CD14-positive monocyte (primary cell): ENCODE measurements around the gene RHOG. TPM values are rescaled to one million over a fixed set of nuclear protein-coding genes. Genes with fewer than 3 reads are reported as not detected.
A peak's percentile ranks its signal among the peaks of the same experiment; 100 is the strongest.

Experiments used
- DNase-seq, 3 donors: peaks; one replicate each; pipeline ENCODE4 v3.0.0-alpha.2; 2011 to 2022
- H2AFZ ChIP-seq: 2 replicates; pipeline ENCODE4 v1.6.0; 2012; ENCODE audit warnings: mild to moderate bottlenecking, low read depth, low read length, inconsistent platforms; ENCODE audit not compliant: insufficient read depth, poor library complexity, severe bottlenecking
- H3K27ac ChIP-seq, 2 donors: 1 replicate in 1 of 2; 2 replicates in 1 of 2; pipeline ENCODE4 v1.5.1; 2012 to 2013; ENCODE audit warnings: low read length in 2 of 2, control low read depth in 1 of 2, inconsistent platforms in 1 of 2, low read depth in 1 of 2, mild to moderate bottlenecking in 1 of 2
- H3K27me3 ChIP-seq, 2 donors: one replicate each; pipeline versions ENCODE4 v1.6.0 to v1.6.1; 2011 to 2013; ENCODE audit warnings: low read length in 2 of 2; ENCODE audit not compliant: control insufficient read depth in 2 of 2, insufficient read depth in 2 of 2
- H3K36me3 ChIP-seq, 2 donors: replicated peaks in 1 of 2; 1 replicate in 1 of 2; 2 replicates in 1 of 2; pipeline versions ENCODE4 v1.5.1 to v1.6.1; 2012 to 2013; ENCODE audit warnings: low read length in 2 of 2, control low read depth in 1 of 2, inconsistent platforms in 1 of 2, mild to moderate bottlenecking in 1 of 2; ENCODE audit not compliant: insufficient read depth in 2 of 2, control insufficient read depth in 1 of 2
- H3K4me1 ChIP-seq, 2 donors: 1 replicate in 1 of 2; 2 replicates in 1 of 2; pipeline versions ENCODE4 v1.5.1 to v1.6.1; 2012 to 2013; ENCODE audit warnings: low read length in 2 of 2, control low read depth in 1 of 2, inconsistent platforms in 1 of 2, mild to moderate bottlenecking in 1 of 2, moderate library complexity in 1 of 2; ENCODE audit not compliant: insufficient read depth in 2 of 2, control insufficient read depth in 1 of 2
- H3K4me2 ChIP-seq: replicated peaks from 2 replicates; pipeline ENCODE3; 2012; ENCODE audit warnings: low read length, moderate library complexity, mild to moderate bottlenecking; ENCODE audit not compliant: poor library complexity, severe bottlenecking; ENCODE audit errors: extremely low read depth
- H3K4me3 ChIP-seq, 3 experiments: fragments of 200-600 bp in 1 of 3; sonication (generic) in 1 of 3; replicated peaks in 1 of 3; 1 replicate in 2 of 3; 2 replicates in 1 of 3; pipeline ENCODE4 v1.5.1; 2011 to 2013; ENCODE audit warnings: low read length in 3 of 3, mild to moderate bottlenecking in 3 of 3, control low read depth in 2 of 3, low read depth in 2 of 3, inconsistent platforms in 1 of 3, moderate library complexity in 1 of 3
- H3K79me2 ChIP-seq: 2 replicates; pipeline ENCODE4 v1.6.0; 2012; ENCODE audit warnings: mild to moderate bottlenecking, control low read depth, inconsistent platforms, low read length, moderate library complexity; ENCODE audit not compliant: insufficient read depth
- H3K9ac ChIP-seq: 2 replicates; pipeline ENCODE4 v1.6.0; 2017; ENCODE audit warnings: low read length, mild to moderate bottlenecking; ENCODE audit not compliant: insufficient read depth, poor library complexity, severe bottlenecking
- H3K9me3 ChIP-seq, 2 donors: replicated peaks in 1 of 2; 1 replicate in 1 of 2; 2 replicates in 1 of 2; pipeline versions ENCODE4 v1.5.1 to v1.6.1; 2012 to 2013; ENCODE audit warnings: low read length in 2 of 2, control low read depth in 1 of 2; ENCODE audit not compliant: control insufficient read depth in 1 of 2, insufficient read depth in 1 of 2
- H4K20me1 ChIP-seq: 2 replicates; pipeline ENCODE4 v1.6.0; 2012; ENCODE audit warnings: mild to moderate bottlenecking, low read length, control low read depth, moderate library complexity; ENCODE audit not compliant: insufficient read depth
- H3K27ac Mint-ChIP-seq, 7 donors: one replicate each; pipeline ENCODE4 v1.8.0; 2020; ENCODE audit warnings: mild to moderate bottlenecking in 7 of 7, mixed read lengths in 7 of 7, moderate library complexity in 6 of 7, inconsistent platforms in 2 of 7
- H3K27me3 Mint-ChIP-seq, 3 donors: one replicate each; pipeline ENCODE4 v1.8.0; 2021 to 2022; ENCODE audit warnings: low read depth in 3 of 3, mild to moderate bottlenecking in 3 of 3, mixed read lengths in 3 of 3, moderate library complexity in 3 of 3, inconsistent platforms in 1 of 3
- H3K36me3 Mint-ChIP-seq, 2 donors: one replicate each; pipeline ENCODE4 v1.8.0; 2020; ENCODE audit warnings: mixed read lengths in 2 of 2, inconsistent platforms in 1 of 2, mild to moderate bottlenecking in 1 of 2
- H3K4me1 Mint-ChIP-seq: one replicate; pipeline ENCODE4 v1.8.0; 2020; ENCODE audit warnings: mild to moderate bottlenecking, mixed read lengths
- H3K4me3 Mint-ChIP-seq, 2 donors: one replicate each; pipeline ENCODE4 v1.8.0; 2020; ENCODE audit warnings: mild to moderate bottlenecking in 2 of 2, mixed read lengths in 2 of 2, moderate library complexity in 1 of 2
- H3K9me3 Mint-ChIP-seq, 7 donors: one replicate each; pipeline ENCODE4 v1.8.0; 2020 to 2022; ENCODE audit warnings: mixed read lengths in 7 of 7, mild to moderate bottlenecking in 6 of 7, moderate library complexity in 6 of 7, inconsistent platforms in 2 of 7
- WGBS: methylation state at CpG from one replicate; pipeline ENCODE4 v1.1.5; 2013; ENCODE audit warnings: missing lambda C conversion rate; ENCODE audit not compliant: insufficient coverage; 5-methylcytosine and 5-hydroxymethylcytosine counted together
- intact Hi-C, 2 donors: fragments of 100-400 bp; cut with micrococcal nuclease; formaldehyde crosslinking; loops; one replicate each; pipeline versions ENCODE4 v1.15.0 to v1.15.1; 2023
- polyA plus RNA-seq, 3 donors: library from polyadenylated mRNA; depleted of rRNA in 1 of 3; unstranded in 2 of 3; stranded (reverse) in 1 of 3; fragments of 300-500 nt in 2 of 3; fragments of >200 nt in 1 of 3; fragmentation: Illumina TruSeq in 2 of 3; gene quantifications; 1 replicate in 2 of 3; 2 replicates in 1 of 3; pipeline ENCODE4 v1.2.3, GENCODE V29; 2012 to 2021
- TF ChIP-seq, protein P1 (sequence below): fragments of 200-600 bp; IDR thresholded peaks from one replicate; pipeline ENCODE4 v1.8.0; 2022; ENCODE audit warnings: antibody characterized with exemption, mild to moderate bottlenecking

RHOG gene
- polyA plus RNA-seq, 3 donors: 315 to 505 (median 458) TPM

DNA sequence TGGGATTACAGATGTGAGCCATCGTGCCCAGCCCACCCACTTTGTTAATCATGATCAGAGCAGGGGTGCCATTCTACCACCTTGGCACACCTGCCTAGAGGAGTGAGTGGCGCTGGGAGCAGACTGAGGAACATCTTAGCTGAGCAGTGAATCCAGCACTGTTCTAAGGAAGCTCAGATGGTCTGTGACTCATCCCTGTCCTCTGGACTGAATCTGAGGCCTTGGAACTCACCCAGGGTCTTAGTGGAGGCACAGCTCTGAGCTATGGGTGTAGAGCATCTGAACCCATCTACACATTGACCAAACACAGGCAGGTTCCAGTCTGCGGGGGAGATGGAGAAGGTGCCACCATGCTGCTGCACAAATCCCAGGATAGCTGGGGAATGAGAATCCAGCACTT, 17.5 kb downstream of the RHOG start:
- Histone ChIP-seq H4K20me1 (peaks cover 44% of the 10 kb centered on the region), H3K79me2 (peaks cover 41% of the 10 kb centered on the region), H3K27me3 (no peaks in the 10 kb centered on the region), H3K4me2 (no peak overlapping the region), H3K4me3 (no peak overlapping the region), H3K4me1 (peaks cover 23 to 37% of the 10 kb centered on the region in 2 donors), H3K9ac (no peak overlapping the region), H3K27ac (no peak overlapping the region), H3K36me3 (peaks cover 31 to 33% of the 10 kb centered on the region in 2 donors), H3K9me3 (no peaks in the 10 kb centered on the region), H2AFZ (no peak overlapping the region)
- H3K4me3 Mint-ChIP-seq: no peak overlapping the region
- TF ChIP-seq, protein P1, sequence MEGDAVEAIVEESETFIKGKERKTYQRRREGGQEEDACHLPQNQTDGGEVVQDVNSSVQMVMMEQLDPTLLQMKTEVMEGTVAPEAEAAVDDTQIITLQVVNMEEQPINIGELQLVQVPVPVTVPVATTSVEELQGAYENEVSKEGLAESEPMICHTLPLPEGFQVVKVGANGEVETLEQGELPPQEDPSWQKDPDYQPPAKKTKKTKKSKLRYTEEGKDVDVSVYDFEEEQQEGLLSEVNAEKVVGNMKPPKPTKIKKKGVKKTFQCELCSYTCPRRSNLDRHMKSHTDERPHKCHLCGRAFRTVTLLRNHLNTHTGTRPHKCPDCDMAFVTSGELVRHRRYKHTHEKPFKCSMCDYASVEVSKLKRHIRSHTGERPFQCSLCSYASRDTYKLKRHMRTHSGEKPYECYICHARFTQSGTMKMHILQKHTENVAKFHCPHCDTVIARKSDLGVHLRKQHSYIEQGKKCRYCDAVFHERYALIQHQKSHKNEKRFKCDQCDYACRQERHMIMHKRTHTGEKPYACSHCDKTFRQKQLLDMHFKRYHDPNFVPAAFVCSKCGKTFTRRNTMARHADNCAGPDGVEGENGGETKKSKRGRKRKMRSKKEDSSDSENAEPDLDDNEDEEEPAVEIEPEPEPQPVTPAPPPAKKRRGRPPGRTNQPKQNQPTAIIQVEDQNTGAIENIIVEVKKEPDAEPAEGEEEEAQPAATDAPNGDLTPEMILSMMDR: no peak
- intact Hi-C loops: no loop called here
- WGBS: 92% methylated on average over 2 of the region's 3 CpGs
- H3K4me1 Mint-ChIP-seq: peaks cover 41% of the 10 kb centered on the region
- peak in 2 of 3 donors; percentile 22 to 42 for DNase-seq
- H3K36me3 Mint-ChIP-seq: peaks cover 30 to 37% of the 10 kb centered on the region in 2 donors
- H3K9me3 Mint-ChIP-seq: peaks cover 0 to 3% (median 0%) of the 10 kb centered on the region in 7 donors
- peak overlapping the region in 3 of 7 donors; percentile 21 to 87 (median 50) for H3K27ac Mint-ChIP-seq
- no peaks in the 10 kb centered on the region for H3K27me3 Mint-ChIP-seq

- intact Hi-C loops: no loop called here
- H3K27ac Mint-ChIP-seq: no peak overlapping the region
- no peak overlapping the region for H3K27ac ChIP-seq
- H3K9me3 Mint-ChIP-seq: peaks cover 0 to 3% (median 0%) of the 10 kb centered on the region in 7 donors
- no peaks in the 10 kb centered on the region for H3K27me3 ChIP-seq
- H3K27me3 Mint-ChIP-seq: no peaks in the 10 kb centered on the region
- H3K79me2 ChIP-seq: peaks cover 31% of the 10 kb centered on the region
- peaks cover 22 to 28% of the 10 kb centered on the region in 2 donors for H3K36me3 Mint-ChIP-seq
- H3K4me1 ChIP-seq: peaks cover 19 to 30% of the 10 kb centered on the region in 2 donors
- H3K9ac ChIP-seq: no peak overlapping the region
- peaks cover 21 to 23% of the 10 kb centered on the region in 2 donors for H3K36me3 ChIP-seq
- H3K9me3 ChIP-seq: no peaks in the 10 kb centered on the region
- H4K20me1 ChIP-seq: peaks cover 34% of the 10 kb centered on the region
- H3K4me3 Mint-ChIP-seq: no peak overlapping the region
- TF ChIP-seq, protein P1: no peak
- peaks cover 40% of the 10 kb centered on the region for H3K4me1 Mint-ChIP-seq
- no peak overlapping the region for H2AFZ ChIP-seq
- H3K4me3 ChIP-seq: no peak overlapping the region
- H3K4me2 ChIP-seq: no peak overlapping the region
- no peak for DNase-seq
- WGBS: 98% methylated on average over 6 of the region's 7 CpGs
These were observed 18.4 kb downstream of the RHOG start for GRCh38 chr11:3822312-3822711.
